ENCODE measurements around the gene TOGARAM2. TPM values are rescaled to one million over a fixed set of nuclear protein-coding genes. Genes with fewer than 3 reads are reported as not detected.

The TOGARAM2 gene
- total and polyA plus RNA-seq, 2 of the 8 experiments (the other 6 are each of a cell fraction or from before 2014, with no cell fraction given) = 0.42 to 1.4 TPM

- no peak overlapping the region for H3K27ac ChIP-seq (ENCODE audit: low read depth, low read length)
- no peak overlapping the region for H3K4me2 ChIP-seq (ENCODE audit: insufficient read depth in 1 of 2, low read depth in 2 of 2, low read length in 2 of 2)
- no peak overlapping the region for H4K8ac ChIP-seq (ENCODE audit: extremely low read depth, insufficient read depth, low read length)
- no peaks in the 10 kb centered on the region; a peak in 1 of 7 replicates for H3K4me1 ChIP-seq (replicated peaks in 1 of 4; ENCODE audit: control insufficient read depth in 3 of 4, insufficient read depth in 4 of 4, low read length in 3 of 4)
- 92% methylated on average over 9 of the region's 9 CpGs; no CpG with 5 or more reads in 1 of the 2 experiments for WGBS, 2 experiments (ENCODE audit: extremely low coverage in 1 of 2, insufficient coverage in 1 of 2, insufficient read length in 1 of 2, insufficient replicate concordance in 2 of 2, low coverage in 1 of 2, low lambda C conversion rate in 2 of 2, missing lambda C conversion rate in 1 of 2)
- H3K79me1 ChIP-seq (ENCODE audit: low read depth, low read length) = no peaks in the 10 kb centered on the region
- no peak overlapping the region for H4K5ac ChIP-seq (ENCODE audit: insufficient read length, low read depth, low read length)
- H3K23me2 ChIP-seq (ENCODE audit: low read depth, low read length) = peaks cover 5% of the 10 kb centered on the region; the same call in 1 of the 2 replicates
- H3K36me3 ChIP-seq (ENCODE audit: control insufficient read depth in 2 of 4, insufficient read depth in 4 of 4, low read length in 3 of 4) = no peaks in the 10 kb centered on the region
- no peaks in the 10 kb centered on the region for H4K20me1 ChIP-seq (replicated peaks in 1 of 2; ENCODE audit: control insufficient read depth in 1 of 2, insufficient read depth in 2 of 2, low read length in 2 of 2)
- POLR2A ChIA-PET (ENCODE audit: partially characterized antibody) = no interaction called here
- no peak overlapping the region for H2BK15ac ChIP-seq (ENCODE audit: low read length)
- H2AFZ ChIP-seq (ENCODE audit: low read length) = no peak overlapping the region
- no peak overlapping the region for H2BK120ac ChIP-seq (replicated peaks; ENCODE audit: low read depth, low read length)
- DNase-seq (ENCODE audit: low read depth in 1 of 2, low spot score in 2 of 2) (no peak), FAIRE-seq (no peak)
- H3K79me2 ChIP-seq (ENCODE audit: control insufficient read depth in 1 of 2, insufficient read depth in 2 of 2, low read length in 2 of 2) = no peaks in the 10 kb centered on the region
- H2BK5ac ChIP-seq (ENCODE audit: low read depth, low read length) = no peak overlapping the region; the same call in 1 of the 2 replicates
- CTCF ChIA-PET (ENCODE audit: partially characterized antibody) = interaction anchor here (0.6 to 1.2 kb wide), 3 partner anchors 37 to 130 kb away, joined by 3 to 4 read pairs (median 3); no protein-coding TSS in a partner anchor
- no peak overlapping the region for H3K23ac ChIP-seq (ENCODE audit: insufficient read length)
- no peak overlapping the region for H3K4ac ChIP-seq (replicated peaks; ENCODE audit: insufficient read length, low read depth, low read length)
- H3K56ac ChIP-seq (replicated peaks; ENCODE audit: insufficient read length, low read depth, low read length) = no peak overlapping the region
- no peaks in the 10 kb centered on the region for H3K9me3 ChIP-seq (ENCODE audit: insufficient read depth in 2 of 2, low read depth in 1 of 2, low read length in 1 of 2)
- no peak overlapping the region for H2BK12ac ChIP-seq (ENCODE audit: low read depth, low read length)
- H2BK20ac ChIP-seq (ENCODE audit: low read length) = no peak overlapping the region
- H3K27me3 ChIP-seq (replicated peaks in 1 of 4; ENCODE audit: control insufficient read depth in 3 of 4, extremely low read depth in 1 of 4, insufficient read depth in 3 of 4, low read length in 3 of 4) = no peaks in the 10 kb centered on the region
- no peak overlapping the region for H2AK5ac ChIP-seq (ENCODE audit: low read depth, low read length)
- no peak overlapping the region for H3K9ac ChIP-seq (replicated peaks in 1 of 4; ENCODE audit: extremely low read depth in 1 of 4, low read depth in 3 of 4, low read length in 3 of 4)
- no peak overlapping the region for H3K18ac ChIP-seq (ENCODE audit: extremely low read depth, low read length)
- no peak overlapping the region for H3K4me3 ChIP-seq (ENCODE audit: extremely low read depth in 1 of 4, insufficient read depth in 2 of 4, low read depth in 3 of 4, low read length in 4 of 4)
- no peak overlapping the region for H4K91ac ChIP-seq (replicated peaks; ENCODE audit: insufficient read length, low read length)
- H3K14ac ChIP-seq (ENCODE audit: insufficient read length) = no peak overlapping the region
- no peak for TF ChIP-seq NANOG (IDR thresholded peaks at IDR 0.05; ENCODE audit: insufficient read depth, low read depth, low read length, poor library complexity, severe bottlenecking)
- no peak for TF ChIP-seq SIN3A (conservative IDR thresholded peaks at IDR 0.05 in 1 of 2, IDR thresholded peaks at IDR 0.05 in 1 of 2; ENCODE audit: low read depth in 1 of 2, low read length in 2 of 2)
- TF ChIP-seq KDM5A (IDR thresholded peaks at IDR 0.05; ENCODE audit: low read length) = no peak
- no peak for TF ChIP-seq SP4 (IDR thresholded peaks at IDR 0.05; ENCODE audit: low read length)
- no peak for TF ChIP-seq JUND (IDR thresholded peaks at IDR 0.05; ENCODE audit: low read length)
- TF ChIP-seq CBX8 (IDR thresholded peaks at IDR 0.05; ENCODE audit: borderline replicate concordance, low read depth, low read length) = no peak
- TF ChIP-seq CBX5 (IDR thresholded peaks at IDR 0.05; ENCODE audit: low read depth, low read length) = no peak
- TF ChIP-seq, protein P1, sequence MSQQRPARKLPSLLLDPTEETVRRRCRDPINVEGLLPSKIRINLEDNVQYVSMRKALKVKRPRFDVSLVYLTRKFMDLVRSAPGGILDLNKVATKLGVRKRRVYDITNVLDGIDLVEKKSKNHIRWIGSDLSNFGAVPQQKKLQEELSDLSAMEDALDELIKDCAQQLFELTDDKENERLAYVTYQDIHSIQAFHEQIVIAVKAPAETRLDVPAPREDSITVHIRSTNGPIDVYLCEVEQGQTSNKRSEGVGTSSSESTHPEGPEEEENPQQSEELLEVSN (IDR thresholded peaks at IDR 0.05) = no peak
- TF ChIP-seq BRCA1 (IDR thresholded peaks at IDR 0.05; ENCODE audit: low read depth, low read length) = no peak
- TF ChIP-seq SAP30 (IDR thresholded peaks at IDR 0.05; ENCODE audit: insufficient read depth, insufficient replicate concordance, low read length) = no peak
- TF ChIP-seq CHD1 (IDR thresholded peaks at IDR 0.05; ENCODE audit: low read depth, low read length) = no peak
- no peak for TF ChIP-seq BACH1 (IDR thresholded peaks at IDR 0.05; ENCODE audit: low read length)
Observed at GRCh38 chr2:29047083-29047845, 66.2 kb downstream of the TOGARAM2 start.

Data from H1 (cell line).